B cell (primary cell): ENCODE results near the gene USP44. TPM values are rescaled to one million over a fixed set of nuclear protein-coding genes. Genes with fewer than 3 reads are reported as not detected.

Experiments used
- ATAC-seq: fragments of 200-7000 bp; cut with Tn5 transposase; one replicate; pipeline ENCODE4 v1.10.0; 2021; ENCODE audit warnings: low read depth, mild to moderate bottlenecking, moderate number of reproducible peaks, moderate library complexity
- CTCF ChIA-PET: fragments of 350-600 bp; sonication (Branson Sonifier 250); formaldehyde crosslinking; loops from one replicate; lab custom pipeline; 2021; ENCODE audit warnings: antibody characterized with exemption, inconsistent platforms; lab: Charles Lee
- POLR2A ChIA-PET: fragments of 350-600 bp; sonication (Branson Sonifier 250); formaldehyde crosslinking; loops from one replicate; lab custom pipeline; 2021; ENCODE audit warnings: antibody characterized with exemption; lab: Charles Lee
- DNase-seq: peaks from one replicate; pipeline ENCODE4 v3.0.0; 2013
- H2AFZ ChIP-seq: 2 replicates; pipeline ENCODE4 v1.6.1; 2012; ENCODE audit warnings: mild to moderate bottlenecking, low read depth, low read length; ENCODE audit not compliant: insufficient read depth, poor library complexity, severe bottlenecking
- H3K27ac ChIP-seq, 2 donors: 1 replicate in 1 of 2; 2 replicates in 1 of 2; pipeline ENCODE4 v1.5.1; 2012 to 2013; ENCODE audit warnings: low read length in 2 of 2, mild to moderate bottlenecking in 2 of 2, moderate library complexity in 1 of 2
- H3K27me3 ChIP-seq, 4 experiments: fragments of 200-600 bp in 1 of 4; sonication (generic) in 1 of 4; replicated peaks in 1 of 4; 1 replicate in 2 of 4; 2 replicates in 2 of 4; pipeline versions ENCODE4 v1.6.1 to v1.7.0; 2013 to 2016; ENCODE audit warnings: low read length in 3 of 4, mild to moderate bottlenecking in 2 of 4, mixed read lengths in 1 of 4, moderate library complexity in 1 of 4; ENCODE audit not compliant: insufficient read depth in 4 of 4, control insufficient read depth in 3 of 4; ENCODE audit errors: control extremely low read depth in 1 of 4
- H3K36me3 ChIP-seq, 2 experiments: replicated peaks in 1 of 2; 1 replicate in 1 of 2; 2 replicates in 1 of 2; pipeline versions ENCODE4 v1.6.1 to v1.7.1; 2013; ENCODE audit warnings: low read length in 1 of 2; ENCODE audit not compliant: insufficient read depth in 2 of 2, control insufficient read depth in 1 of 2; ENCODE audit errors: control extremely low read depth in 1 of 2, extremely low read depth in 1 of 2
- H3K4me1 ChIP-seq, 2 donors: fragments of 200-600 bp in 1 of 2; sonication (generic) in 1 of 2; 1 replicate in 1 of 2; 2 replicates in 1 of 2; pipeline versions ENCODE4 v1.5.1 to v1.6.1; 2013 to 2017; ENCODE audit warnings: low read length in 2 of 2; ENCODE audit not compliant: control insufficient read depth in 2 of 2, insufficient read depth in 2 of 2
- H3K4me2 ChIP-seq: replicated peaks from 2 replicates; pipeline ENCODE3; 2012; ENCODE audit warnings: mild to moderate bottlenecking, low read depth, low read length; ENCODE audit not compliant: poor library complexity, severe bottlenecking
- H3K4me3 ChIP-seq, 5 experiments: fragments of 200-600 bp in 1 of 5; sonication (generic) in 1 of 5; 1 replicate in 3 of 5; 2 replicates in 2 of 5; pipeline versions ENCODE4 v1.5.1 to v1.7.0; 2011 to 2016; ENCODE audit warnings: low read length in 4 of 5, mild to moderate bottlenecking in 4 of 5, low read depth in 2 of 5, control low read depth in 1 of 5, moderate library complexity in 1 of 5; ENCODE audit not compliant: insufficient read depth in 1 of 5; ENCODE audit errors: control extremely low read depth in 1 of 5, extremely low read depth in 1 of 5
- H3K79me2 ChIP-seq: fragments of 200-600 bp; sonication (generic); one replicate; pipeline ENCODE4 v1.6.0; 2016; ENCODE audit warnings: low read length; ENCODE audit not compliant: control insufficient read depth, insufficient read depth
- H3K9ac ChIP-seq: fragments of 200-600 bp; sonication (generic); 2 replicates; pipeline ENCODE4 v1.6.1; 2017; ENCODE audit warnings: mild to moderate bottlenecking, low read length, moderate library complexity
- H3K9me3 ChIP-seq, 3 donors: one replicate each; pipeline versions ENCODE4 v1.6.1 to v1.7.1; 2013; ENCODE audit warnings: low read length in 2 of 3; ENCODE audit not compliant: control insufficient read depth in 2 of 3, insufficient read depth in 1 of 3; ENCODE audit errors: control extremely low read depth in 1 of 3
- H4K20me1 ChIP-seq: 2 replicates; pipeline ENCODE4 v1.6.0; 2012; ENCODE audit warnings: mild to moderate bottlenecking, low read length; ENCODE audit not compliant: insufficient read depth, control insufficient read depth, poor library complexity, severe bottlenecking
- H3K27ac Mint-ChIP-seq: one replicate; pipeline ENCODE4 v1.8.0; 2021; ENCODE audit warnings: mixed read lengths
- H3K27me3 Mint-ChIP-seq: one replicate; pipeline ENCODE4 v1.8.0; 2021; ENCODE audit warnings: mixed read lengths
- H3K4me1 Mint-ChIP-seq: one replicate; pipeline ENCODE4 v1.8.0; 2021; ENCODE audit warnings: mixed read lengths
- H3K4me3 Mint-ChIP-seq: one replicate; pipeline ENCODE4 v1.8.0; 2021; ENCODE audit warnings: mixed read lengths
- H3K9me3 Mint-ChIP-seq: one replicate; pipeline ENCODE4 v1.8.0; 2022; ENCODE audit warnings: mixed read lengths; ENCODE audit not compliant: insufficient read depth
- CTCF ChIP-seq: fragments of 200-600 bp; IDR thresholded peaks from one replicate; pipeline ENCODE4 v1.8.0; 2022; ENCODE audit warnings: antibody characterized with exemption, mild to moderate bottlenecking
- EZH2 ChIP-seq: IDR thresholded peaks from 2 replicates; pipeline ENCODE4 v1.6.1; 2012; ENCODE audit warnings: borderline replicate concordance, low read depth, mild to moderate bottlenecking, moderate library complexity, low read length; ENCODE audit not compliant: insufficient read depth, poor library complexity, severe bottlenecking
- whole genome bisulfite sequencing: methylation state at CpG from one replicate; pipeline ENCODE4 v1.1.5; 2013; ENCODE audit warnings: missing lambda C conversion rate; ENCODE audit not compliant: insufficient coverage; 5-methylcytosine and 5-hydroxymethylcytosine counted together
- intact Hi-C: fragments of 100-400 bp; cut with micrococcal nuclease; formaldehyde crosslinking; loops from one replicate; pipeline ENCODE4 v1.10.0; 2022
- polyA plus RNA-seq: library from polyadenylated mRNA; depleted of rRNA; stranded (reverse); fragments of >200 nt; gene quantifications from 2 replicates; pipeline ENCODE4 v1.2.3, GENCODE V29; 2012
- total RNA-seq, 2 donors: library from RNA; stranded (reverse); fragments of 120-200 nt in 1 of 2; gene quantifications; 1 replicate in 1 of 2; 2 replicates in 1 of 2; pipeline versions ENCODE4 v1.2.3 to v1.2.4, GENCODE V29; 2013 to 2022

USP44 gene
- total and polyA plus RNA-seq, 2 donors (not counting 1 experiment from before 2014, with no cell fraction given), result 2.5 to 7.1 TPM

GRCh38 chr12:95546491-95546813 lies 4.8 kb downstream of the USP44 start:
- Histone ChIP-seq H3K9ac (no peak overlapping the region), H3K79me2 (no peaks in the 10 kb centered on the region), H3K9me3 (peaks cover 0 to 8% (median 1%) of the 10 kb centered on the region in 3 donors), H2AFZ (no peak overlapping the region), H3K36me3 (no peaks in the 10 kb centered on the region), H3K4me2 (no peak overlapping the region), H3K4me1 (peaks cover 8 to 12% of the 10 kb centered on the region in 2 donors), H3K27me3 (peaks cover 0 to 7% (median 0%) of the 10 kb centered on the region in 4 experiments), H4K20me1 (no peaks in the 10 kb centered on the region), H3K4me3 (no peak overlapping the region), H3K27ac (no peak overlapping the region)
- Mint-ChIP-seq H3K4me3 (no peak overlapping the region), H3K27ac (no peak overlapping the region), H3K9me3 (no peaks in the 10 kb centered on the region), H3K27me3 (peaks cover 6% of the 10 kb centered on the region), H3K4me1 (peaks cover 22% of the 10 kb centered on the region)
- DNase-seq, result no peak
- no peak for ATAC-seq
- CTCF ChIA-PET, result interaction anchor here (1.2 kb wide), 1 partner anchor 10 kb away, joined by 4 read pairs; no protein-coding TSS in a partner anchor
- 86% methylated on average over 5 of the region's 9 CpGs for WGBS
- TF ChIP-seq CTCF (no peak), EZH2 (no peak)
- intact Hi-C loops, result loop anchor here (5.0 to 10.0 kb wide), 2 partner anchors 308 to 1869 kb away; partner anchors contain the start of genes CRADD and SNRPF
- POLR2A ChIA-PET, result no interaction called here

DNA sequence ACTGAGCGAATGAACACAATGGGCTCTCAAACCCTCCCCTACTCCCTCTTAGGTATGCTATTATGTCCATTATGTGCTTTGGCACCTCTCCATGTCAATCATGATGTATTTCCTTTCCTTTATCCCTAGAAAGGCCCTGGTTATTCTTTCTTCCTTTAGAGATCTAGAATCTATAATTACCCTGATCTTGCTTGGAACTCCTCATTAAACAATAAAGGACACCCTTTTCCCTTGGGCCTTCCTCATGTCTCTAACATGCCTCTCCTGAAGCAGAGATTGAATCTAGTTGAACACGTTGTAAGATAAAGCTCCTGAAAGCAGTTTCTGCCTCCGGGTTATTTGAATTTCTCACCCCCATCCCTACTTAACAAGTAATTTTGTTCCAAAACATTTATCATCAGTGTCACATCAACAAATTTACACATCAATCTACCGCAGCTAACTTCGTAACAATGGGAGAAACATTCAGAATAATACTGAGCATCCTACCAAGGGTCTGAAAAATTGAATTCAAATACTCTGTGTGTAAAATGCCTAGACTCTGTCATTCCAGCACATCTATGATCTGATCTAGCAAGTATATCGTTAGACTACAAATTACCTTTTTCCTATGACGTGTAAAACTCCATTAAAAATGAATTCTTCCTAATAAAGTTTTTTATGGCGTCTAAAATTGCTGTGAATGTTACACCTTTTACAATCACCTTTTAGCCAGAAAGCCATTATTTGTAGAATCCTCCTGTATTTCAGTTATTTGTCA lies 5.4 kb downstream of the USP44 start:
- Histone ChIP-seq H3K9ac (no peak overlapping the region), H3K27me3 (peaks cover 0 to 7% (median 0%) of the 10 kb centered on the region in 4 experiments), H3K27ac (no peak overlapping the region), H3K9me3 (peaks cover 0 to 8% (median 1%) of the 10 kb centered on the region in 3 donors), H3K4me3 (no peak overlapping the region), H3K4me2 (no peak overlapping the region), H3K79me2 (no peaks in the 10 kb centered on the region), H3K36me3 (no peaks in the 10 kb centered on the region), H2AFZ (no peak overlapping the region), H3K4me1 (peaks cover 8 to 12% of the 10 kb centered on the region in 2 donors), H4K20me1 (no peaks in the 10 kb centered on the region)
- Mint-ChIP-seq H3K9me3 (no peaks in the 10 kb centered on the region), H3K27me3 (peaks cover 6% of the 10 kb centered on the region), H3K27ac (no peak overlapping the region), H3K4me3 (no peak overlapping the region), H3K4me1 (peaks cover 22% of the 10 kb centered on the region)
- ChIA-PET CTCF (no interaction called here), POLR2A (no interaction called here)
- WGBS, result 85% methylated on average over 2 of the region's 8 CpGs
- TF ChIP-seq EZH2 (no peak), CTCF (no peak)
- intact Hi-C loops, result loop anchor here (5.0 to 10.0 kb wide), 2 partner anchors 309 to 1869 kb away; partner anchors contain the start of genes CRADD and SNRPF
- ATAC-seq (no peak), DNase-seq (no peak)
